Measurements from ENCODE around the gene GPR137B.

- TF ChIP-seq ZNF614 (CRISPR knock-in tag; IDR thresholded peaks at IDR 0.05; ENCODE audit: borderline replicate concordance) (no peak), HDAC2 (CRISPR knock-in tag; IDR thresholded peaks at IDR 0.05) (no peak), DNMT1 (CRISPR knock-in tag; IDR thresholded peaks at IDR 0.05) (no peak), TARDBP (CRISPR knock-in tag; IDR thresholded peaks at IDR 0.05) (no peak)
- TF ChIP-seq, protein P1, sequence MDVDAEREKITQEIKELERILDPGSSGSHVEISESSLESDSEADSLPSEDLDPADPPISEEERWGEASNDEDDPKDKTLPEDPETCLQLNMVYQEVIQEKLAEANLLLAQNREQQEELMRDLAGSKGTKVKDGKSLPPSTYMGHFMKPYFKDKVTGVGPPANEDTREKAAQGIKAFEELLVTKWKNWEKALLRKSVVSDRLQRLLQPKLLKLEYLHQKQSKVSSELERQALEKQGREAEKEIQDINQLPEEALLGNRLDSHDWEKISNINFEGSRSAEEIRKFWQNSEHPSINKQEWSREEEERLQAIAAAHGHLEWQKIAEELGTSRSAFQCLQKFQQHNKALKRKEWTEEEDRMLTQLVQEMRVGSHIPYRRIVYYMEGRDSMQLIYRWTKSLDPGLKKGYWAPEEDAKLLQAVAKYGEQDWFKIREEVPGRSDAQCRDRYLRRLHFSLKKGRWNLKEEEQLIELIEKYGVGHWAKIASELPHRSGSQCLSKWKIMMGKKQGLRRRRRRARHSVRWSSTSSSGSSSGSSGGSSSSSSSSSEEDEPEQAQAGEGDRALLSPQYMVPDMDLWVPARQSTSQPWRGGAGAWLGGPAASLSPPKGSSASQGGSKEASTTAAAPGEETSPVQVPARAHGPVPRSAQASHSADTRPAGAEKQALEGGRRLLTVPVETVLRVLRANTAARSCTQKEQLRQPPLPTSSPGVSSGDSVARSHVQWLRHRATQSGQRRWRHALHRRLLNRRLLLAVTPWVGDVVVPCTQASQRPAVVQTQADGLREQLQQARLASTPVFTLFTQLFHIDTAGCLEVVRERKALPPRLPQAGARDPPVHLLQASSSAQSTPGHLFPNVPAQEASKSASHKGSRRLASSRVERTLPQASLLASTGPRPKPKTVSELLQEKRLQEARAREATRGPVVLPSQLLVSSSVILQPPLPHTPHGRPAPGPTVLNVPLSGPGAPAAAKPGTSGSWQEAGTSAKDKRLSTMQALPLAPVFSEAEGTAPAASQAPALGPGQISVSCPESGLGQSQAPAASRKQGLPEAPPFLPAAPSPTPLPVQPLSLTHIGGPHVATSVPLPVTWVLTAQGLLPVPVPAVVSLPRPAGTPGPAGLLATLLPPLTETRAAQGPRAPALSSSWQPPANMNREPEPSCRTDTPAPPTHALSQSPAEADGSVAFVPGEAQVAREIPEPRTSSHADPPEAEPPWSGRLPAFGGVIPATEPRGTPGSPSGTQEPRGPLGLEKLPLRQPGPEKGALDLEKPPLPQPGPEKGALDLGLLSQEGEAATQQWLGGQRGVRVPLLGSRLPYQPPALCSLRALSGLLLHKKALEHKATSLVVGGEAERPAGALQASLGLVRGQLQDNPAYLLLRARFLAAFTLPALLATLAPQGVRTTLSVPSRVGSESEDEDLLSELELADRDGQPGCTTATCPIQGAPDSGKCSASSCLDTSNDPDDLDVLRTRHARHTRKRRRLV (CRISPR knock-in tag; IDR thresholded peaks at IDR 0.05): no peak
- TF ChIP-seq, protein P2, sequence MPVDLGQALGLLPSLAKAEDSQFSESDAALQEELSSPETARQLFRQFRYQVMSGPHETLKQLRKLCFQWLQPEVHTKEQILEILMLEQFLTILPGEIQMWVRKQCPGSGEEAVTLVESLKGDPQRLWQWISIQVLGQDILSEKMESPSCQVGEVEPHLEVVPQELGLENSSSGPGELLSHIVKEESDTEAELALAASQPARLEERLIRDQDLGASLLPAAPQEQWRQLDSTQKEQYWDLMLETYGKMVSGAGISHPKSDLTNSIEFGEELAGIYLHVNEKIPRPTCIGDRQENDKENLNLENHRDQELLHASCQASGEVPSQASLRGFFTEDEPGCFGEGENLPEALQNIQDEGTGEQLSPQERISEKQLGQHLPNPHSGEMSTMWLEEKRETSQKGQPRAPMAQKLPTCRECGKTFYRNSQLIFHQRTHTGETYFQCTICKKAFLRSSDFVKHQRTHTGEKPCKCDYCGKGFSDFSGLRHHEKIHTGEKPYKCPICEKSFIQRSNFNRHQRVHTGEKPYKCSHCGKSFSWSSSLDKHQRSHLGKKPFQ (CRISPR knock-in tag; IDR thresholded peaks at IDR 0.05; ENCODE audit: insufficient replicate concordance): no peak
Measured at GRCh38 chr1:236172041-236172579, 29.8 kb downstream of the GPR137B start.

Measured in HepG2 (cell line).